HG03108 (cell line): ENCODE measurements around the gene ADGRA1.
"Not testable (repeated sequence)": the region's sequence is repeated elsewhere in the genome, so short reads cannot be mapped to it uniquely, and the experiment has no call there.

Experiments
- ATAC-seq: cut with Tn5 transposase; IDR thresholded peaks from one replicate; pipeline ENCODE4 v1.9.1; 2021; ENCODE audit warnings: moderate library complexity; ENCODE audit not compliant: unreplicated experiment

ADGRA1 gene

GRCh38 chr10:133126431-133127290 lies 38.9 kb downstream of the ADGRA1 start:
- ATAC-seq: no peak

GRCh38 chr10:133127291-133128125 lies 39.8 kb downstream of the ADGRA1 start:
- no peak for ATAC-seq

GRCh38 chr10:133128126-133129070 lies 40.7 kb downstream of the ADGRA1 start:
- no peak for ATAC-seq

- ATAC-seq: no peak
Observed at GRCh38 chr10:133129071-133129858, 41.5 kb downstream of the ADGRA1 start.

- no peak for ATAC-seq
Observed at GRCh38 chr10:133129859-133130495, 42.3 kb downstream of the ADGRA1 start.

GRCh38 chr10:133130602-133131001 lies 42.9 kb downstream of the ADGRA1 start:
- no peak for ATAC-seq

- no peak for ATAC-seq
Observed at GRCh38 chr10:133131053-133131452, 43.3 kb downstream of the ADGRA1 start.

GRCh38 chr10:133131734-133132472 lies 44.2 kb downstream of the ADGRA1 start:
- ATAC-seq: no peak

- ATAC-seq: no peak
Observed at GRCh38 chr10:133132473-133133291, 45.0 kb downstream of the ADGRA1 start.

- no peak for ATAC-seq
Observed at GRCh38 chr10:133133471-133134231, 45.9 kb downstream of the ADGRA1 start.

GRCh38 chr10:133134411-133135115 lies 46.8 kb downstream of the ADGRA1 start:
- no peak for ATAC-seq

- ATAC-seq: no peak
Observed at GRCh38 chr10:133135116-133135465, 47.4 kb downstream of the ADGRA1 start.

- not testable (repeated sequence) for ATAC-seq
Observed at GRCh38 chr10:133137486-133138145, 49.9 kb downstream of the ADGRA1 start.

- no peak for ATAC-seq
Observed at GRCh38 chr10:133139551-133140065, 51.9 kb downstream of the ADGRA1 start.

- no peak for ATAC-seq
Observed at GRCh38 chr10:133140417-133141143, 52.9 kb downstream of the ADGRA1 start.
